Vagina (tissue), 2 donors: Measurements from ENCODE around the gene ETV4. TPM values are rescaled to one million over a fixed set of nuclear protein-coding genes. Genes with fewer than 3 reads are reported as not detected.
"Not testable (repeated sequence)": the region's sequence is repeated elsewhere in the genome, so short reads cannot be mapped to it uniquely, and the experiment has no call there.

Source experiments
- DNase-seq, 2 donors: peaks; one replicate each; pipeline ENCODE4 v3.0.0-alpha.2; 2017; ENCODE audit errors: extremely low spot score in 2 of 2
- H3K27ac ChIP-seq: fragments of 200-600 bp; sonication (generic); one replicate; pipeline ENCODE4 v1.5.1; 2019
- H3K27me3 ChIP-seq: fragments of 200-600 bp; sonication (generic); one replicate; pipeline ENCODE4 v1.5.1; 2019
- H3K36me3 ChIP-seq, 2 donors: fragments of 200-600 bp; sonication (generic); one replicate each; pipeline ENCODE4 v1.5.1; 2017 to 2019
- H3K4me1 ChIP-seq: fragments of 200-600 bp; sonication (generic); one replicate; pipeline ENCODE4 v1.5.1; 2019
- H3K4me3 ChIP-seq, 2 donors: fragments of 200-600 bp; sonication (generic); 1 replicate in 1 of 2; 2 replicates in 1 of 2; pipeline ENCODE4 v1.5.1; 2016 to 2019
- H3K9me3 ChIP-seq: fragments of 200-600 bp; sonication (generic); one replicate; pipeline ENCODE4 v1.5.1; 2019
- POLR2A ChIP-seq, 2 donors: fragments of 450-650 bp; IDR thresholded peaks; one replicate each; pipeline ENCODE4 v1.6.1; 2017; ENCODE audit warnings: antibody characterized with exemption in 2 of 2, mild to moderate bottlenecking in 2 of 2, moderate library complexity in 2 of 2
- POLR2AphosphoS5 ChIP-seq, 2 donors: sonication (generic); formaldehyde crosslinking; IDR thresholded peaks; one replicate each; pipeline ENCODE4 v1.9.0; 2017; ENCODE audit warnings: antibody characterized with exemption in 2 of 2, mild to moderate bottlenecking in 2 of 2, low read depth in 1 of 2; ENCODE audit not compliant: insufficient read depth in 1 of 2
- intact Hi-C: fragments of 100-400 bp; cut with DNase I; formaldehyde crosslinking; loops from one replicate; pipeline ENCODE4 v1.15.1; 2023
- total RNA-seq: library from RNA; depleted of rRNA; stranded (reverse); fragments of >200 nt; gene quantifications from one replicate; pipeline ENCODE4 v1.2.3, GENCODE V29; 2016
- TF ChIP-seq, protein P1 (sequence below), 3 experiments: fragments of 450-650 bp in 2 of 3; fragments of 200-600 bp in 1 of 3; sonication (generic) in 1 of 3; IDR thresholded peaks; one replicate each; pipeline ENCODE4 v1.5.1; 2017 to 2019; ENCODE audit warnings: antibody characterized with exemption in 3 of 3, mild to moderate bottlenecking in 2 of 3, moderate library complexity in 2 of 3

Gene ETV4
- total RNA-seq, 1 donor from 2014 or later = 5.4 TPM

DNA sequence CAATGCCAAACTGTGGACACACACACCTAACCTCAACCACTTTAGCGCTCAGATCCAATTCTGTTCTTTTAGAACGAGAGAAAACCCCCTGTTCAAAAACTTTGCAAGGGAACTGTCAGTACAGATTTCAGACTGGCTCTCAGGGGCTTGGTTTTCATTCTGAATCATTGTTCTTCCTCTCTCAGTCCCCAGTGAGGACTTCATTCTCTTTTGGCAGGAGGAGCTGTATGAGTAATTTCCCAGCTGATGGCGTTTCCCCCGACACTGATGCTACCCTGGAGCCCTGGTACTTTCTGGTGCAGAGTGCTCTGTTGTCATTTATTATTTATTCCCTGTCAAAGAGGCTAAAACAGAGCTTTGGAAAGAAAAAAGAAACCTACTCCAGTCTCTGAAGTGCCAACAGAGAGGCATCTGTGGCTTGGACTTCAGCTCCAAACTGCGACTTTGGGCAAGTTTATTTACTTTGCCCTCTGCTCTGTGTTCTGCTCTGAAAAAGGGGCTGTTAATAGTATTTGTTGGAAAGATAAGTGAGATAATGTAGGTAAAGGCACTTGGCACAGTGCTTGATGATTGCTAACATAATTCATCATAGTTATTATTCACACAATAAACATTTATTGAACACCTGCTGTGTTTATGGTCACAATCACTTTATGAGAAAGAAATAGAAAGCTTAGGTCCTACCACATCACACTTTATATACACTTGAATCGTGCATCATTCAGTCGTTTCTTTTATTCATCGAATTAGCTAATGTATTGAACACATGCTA, 28.3 kb downstream of the ETV4 start:
- H3K9me3 ChIP-seq = no peaks in the 10 kb centered on the region
- DNase-seq = no peak
- H3K36me3 ChIP-seq = peaks cover 0 to 87% of the 10 kb centered on the region in 2 donors
- no peaks in the 10 kb centered on the region for H3K27me3 ChIP-seq
- H3K27ac ChIP-seq = no peak overlapping the region
- TF ChIP-seq, protein P1, sequence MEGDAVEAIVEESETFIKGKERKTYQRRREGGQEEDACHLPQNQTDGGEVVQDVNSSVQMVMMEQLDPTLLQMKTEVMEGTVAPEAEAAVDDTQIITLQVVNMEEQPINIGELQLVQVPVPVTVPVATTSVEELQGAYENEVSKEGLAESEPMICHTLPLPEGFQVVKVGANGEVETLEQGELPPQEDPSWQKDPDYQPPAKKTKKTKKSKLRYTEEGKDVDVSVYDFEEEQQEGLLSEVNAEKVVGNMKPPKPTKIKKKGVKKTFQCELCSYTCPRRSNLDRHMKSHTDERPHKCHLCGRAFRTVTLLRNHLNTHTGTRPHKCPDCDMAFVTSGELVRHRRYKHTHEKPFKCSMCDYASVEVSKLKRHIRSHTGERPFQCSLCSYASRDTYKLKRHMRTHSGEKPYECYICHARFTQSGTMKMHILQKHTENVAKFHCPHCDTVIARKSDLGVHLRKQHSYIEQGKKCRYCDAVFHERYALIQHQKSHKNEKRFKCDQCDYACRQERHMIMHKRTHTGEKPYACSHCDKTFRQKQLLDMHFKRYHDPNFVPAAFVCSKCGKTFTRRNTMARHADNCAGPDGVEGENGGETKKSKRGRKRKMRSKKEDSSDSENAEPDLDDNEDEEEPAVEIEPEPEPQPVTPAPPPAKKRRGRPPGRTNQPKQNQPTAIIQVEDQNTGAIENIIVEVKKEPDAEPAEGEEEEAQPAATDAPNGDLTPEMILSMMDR (IDR thresholded peaks at IDR 0.05) = no peak
- TF ChIP-seq POLR2AphosphoS5 (IDR thresholded peaks at IDR 0.05; ENCODE audit: insufficient read depth in 1 of 2, low read depth in 1 of 2) (no peak), POLR2A (IDR thresholded peaks at IDR 0.05) (no peak)
- H3K4me1 ChIP-seq = no peaks in the 10 kb centered on the region
- intact Hi-C loops = no loop called here
- H3K4me3 ChIP-seq = no peak overlapping the region

DNA sequence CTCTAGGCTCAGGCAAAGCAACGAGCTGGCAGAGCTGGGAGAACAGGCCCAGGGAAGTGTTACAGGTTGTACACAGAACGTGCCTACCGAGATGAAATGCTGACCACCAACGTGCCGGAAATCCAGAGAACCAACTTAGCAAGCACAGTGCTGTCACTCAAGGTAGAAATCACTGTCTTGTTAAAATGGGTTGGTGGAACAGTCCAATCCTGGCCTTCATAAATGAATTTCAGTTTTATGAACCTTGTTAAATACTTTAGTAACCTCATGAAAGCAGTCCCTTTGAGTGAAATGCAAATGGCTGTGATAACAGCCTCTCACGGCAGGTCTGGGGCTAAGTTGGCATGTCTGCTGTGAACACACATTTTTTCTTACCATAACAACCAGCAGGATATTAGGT, 29.0 kb downstream of the ETV4 start:
- intact Hi-C loops = no loop called here
- Histone ChIP-seq H3K9me3 (no peaks in the 10 kb centered on the region), H3K36me3 (peaks cover 0 to 87% of the 10 kb centered on the region in 2 donors), H3K27me3 (no peaks in the 10 kb centered on the region), H3K4me3 (no peak overlapping the region), H3K4me1 (no peaks in the 10 kb centered on the region), H3K27ac (no peak overlapping the region)
- no peak for DNase-seq
- TF ChIP-seq POLR2AphosphoS5 (IDR thresholded peaks at IDR 0.05; ENCODE audit: insufficient read depth in 1 of 2, low read depth in 1 of 2) (no peak), POLR2A (IDR thresholded peaks at IDR 0.05) (no peak)
- TF ChIP-seq, protein P1 (IDR thresholded peaks at IDR 0.05) = no peak

DNA sequence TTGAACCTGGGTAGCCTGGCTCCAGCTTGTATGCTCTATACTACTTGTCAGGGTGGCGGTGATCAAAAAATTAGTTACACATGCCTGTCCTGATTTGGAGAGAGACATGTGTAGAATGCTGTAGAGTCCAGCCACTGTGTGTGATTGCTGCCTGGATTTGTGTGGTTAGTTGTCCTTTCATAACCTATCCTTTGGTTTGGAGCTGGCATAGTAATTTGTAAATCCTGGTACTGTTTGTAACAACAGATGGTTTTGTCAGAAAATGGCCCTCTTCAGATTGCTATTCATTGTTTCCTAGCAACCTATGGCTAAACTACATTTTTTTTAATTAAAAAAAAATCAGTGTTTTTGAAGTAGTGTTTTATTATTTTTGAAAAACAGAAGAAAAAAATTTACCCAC, 30.5 kb downstream of the ETV4 start:
- Histone ChIP-seq H3K9me3 (no peaks in the 10 kb centered on the region), H3K4me1 (no peaks in the 10 kb centered on the region), H3K27me3 (no peaks in the 10 kb centered on the region), H3K36me3 (peaks cover 0 to 78% of the 10 kb centered on the region in 2 donors), H3K4me3 (no peak overlapping the region), H3K27ac (no peak overlapping the region)
- no peak for DNase-seq
- no peak for TF ChIP-seq POLR2AphosphoS5 (IDR thresholded peaks at IDR 0.05; ENCODE audit: insufficient read depth in 1 of 2, low read depth in 1 of 2)
- TF ChIP-seq, protein P1 (IDR thresholded peaks at IDR 0.05) = no peak
- intact Hi-C loops = no loop called here

DNA sequence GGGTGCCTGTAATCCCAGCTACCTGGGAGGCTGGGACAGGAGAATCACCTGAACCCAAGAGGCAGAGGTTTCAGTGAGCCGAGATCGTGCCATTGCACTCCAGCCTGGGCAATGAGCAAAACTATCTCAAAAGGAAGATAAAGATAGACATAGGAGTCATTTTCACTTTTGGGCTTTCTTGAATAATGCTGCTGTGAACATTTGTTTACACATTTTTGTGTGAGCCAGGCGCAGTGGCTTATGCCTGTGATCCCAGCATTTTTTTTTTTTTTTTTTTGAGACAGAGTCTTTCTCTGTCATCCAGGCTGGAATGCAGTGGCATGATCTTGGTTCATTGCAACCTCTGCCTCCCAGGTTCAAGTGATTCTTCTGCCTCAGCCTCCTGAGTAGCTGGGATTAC, 34.9 kb downstream of the ETV4 start:
- intact Hi-C loops, DNase-seq, H3K4me3 ChIP-seq, H3K27ac ChIP-seq, H3K4me1 ChIP-seq, H3K9me3 ChIP-seq, H3K27me3 ChIP-seq: not testable (repeated sequence)
- peaks cover 0 to 72% of the 10 kb centered on the region in 2 donors for H3K36me3 ChIP-seq

DNA sequence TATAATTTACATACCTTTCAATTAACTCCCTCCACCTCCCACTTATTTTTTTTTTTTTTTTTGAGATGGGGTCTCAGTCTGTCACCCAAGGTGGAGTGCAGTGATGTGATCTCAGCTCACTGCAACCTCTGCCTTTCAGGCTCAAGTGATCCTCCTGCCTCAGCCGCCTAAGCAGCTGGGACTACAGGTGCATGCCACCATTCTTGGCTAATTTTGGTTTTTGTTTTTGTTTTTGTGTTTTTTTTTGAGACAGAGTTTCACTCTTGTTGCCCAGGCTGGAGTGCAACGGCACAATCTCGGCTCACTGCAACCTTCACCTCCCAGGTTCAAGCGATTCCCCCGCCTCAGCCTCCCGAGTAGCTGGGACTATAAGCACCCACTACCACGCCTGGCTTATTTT, 36.7 kb downstream of the ETV4 start:
- H3K9me3 ChIP-seq, H3K27me3 ChIP-seq: not testable (repeated sequence)
- H3K36me3 ChIP-seq = peaks cover 0 to 77% of the 10 kb centered on the region in 2 donors

DNA sequence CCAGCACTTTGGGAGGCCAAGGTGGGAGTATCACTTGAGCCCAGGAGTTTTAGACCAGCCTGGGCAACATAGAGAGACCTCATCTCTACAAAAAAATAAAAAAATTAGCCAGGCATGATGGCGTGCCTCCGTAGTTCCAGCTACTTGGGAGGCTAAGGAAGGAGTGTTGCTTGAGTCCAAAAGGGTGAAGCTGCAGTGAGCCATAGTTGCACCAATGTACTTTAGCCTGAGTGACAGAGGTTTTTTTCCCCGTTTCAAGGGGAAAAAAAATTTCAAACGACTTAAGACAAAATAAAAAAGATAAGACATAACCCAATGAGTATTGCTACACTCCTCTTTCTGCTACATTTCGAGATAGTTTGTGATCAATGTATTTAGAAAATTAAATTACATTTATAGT, 55.5 kb downstream of the ETV4 start:
- H3K27me3 ChIP-seq = no peaks in the 10 kb centered on the region

More for the DNA sequence above, 36.7 kb downstream of the ETV4 start:
- DNase-seq, H3K4me1 ChIP-seq, intact Hi-C loops, H3K4me3 ChIP-seq, H3K27ac ChIP-seq: not testable (repeated sequence)

More for the DNA sequence above, 55.5 kb downstream of the ETV4 start:
- TF ChIP-seq POLR2A (IDR thresholded peaks at IDR 0.05) (no peak), POLR2AphosphoS5 (IDR thresholded peaks at IDR 0.05; ENCODE audit: insufficient read depth in 1 of 2, low read depth in 1 of 2) (no peak)
- TF ChIP-seq, protein P1 (IDR thresholded peaks at IDR 0.05) = no peak
- Histone ChIP-seq H3K9me3 (no peaks in the 10 kb centered on the region), H3K4me3 (no peak overlapping the region), H3K36me3 (peaks cover 0 to 60% of the 10 kb centered on the region in 2 donors), H3K4me1 (peaks cover 24% of the 10 kb centered on the region), H3K27ac (no peak overlapping the region)
- intact Hi-C loops = no loop called here
- no peak for DNase-seq
